ENCODE measurements around the gene SERPINC1.

GRCh38 chr1:173884701-173885100 is 32.4 kb downstream of the SERPINC1 start:
- TF ChIP-seq CTCF (IDR thresholded peaks at IDR 0.05) (no peak), ZNF138 (CRISPR knock-in tag; conservative IDR thresholded peaks at IDR 0.05) (no peak), GABPB1 (CRISPR knock-in tag; IDR thresholded peaks at IDR 0.05) (no peak), NFYB (CRISPR knock-in tag; conservative IDR thresholded peaks at IDR 0.05; ENCODE audit: low read depth) (no peak), FOXJ3 (CRISPR knock-in tag; IDR thresholded peaks at IDR 0.05; ENCODE audit: borderline replicate concordance) (no peak), FOXP4 (CRISPR knock-in tag; IDR thresholded peaks at IDR 0.05) (no peak), ATF3 (CRISPR knock-in tag; conservative IDR thresholded peaks at IDR 0.05) (no peak), CREM (CRISPR knock-in tag; IDR thresholded peaks at IDR 0.05) (no peak), NFE2L1 (CRISPR knock-in tag; IDR thresholded peaks at IDR 0.05) (no peak), PRRX2 (CRISPR knock-in tag; IDR thresholded peaks at IDR 0.05) (no peak), USF1 (CRISPR knock-in tag; IDR thresholded peaks at IDR 0.05) (no peak)
